Measurements from ENCODE around the gene BIRC6. TPM values are rescaled to one million over a fixed set of nuclear protein-coding genes. Genes with fewer than 3 reads are reported as not detected.

The BIRC6 gene
- polyA plus RNA-seq, 3 donors, result 11.5 to 32.6 (median 12.9) TPM

DNA sequence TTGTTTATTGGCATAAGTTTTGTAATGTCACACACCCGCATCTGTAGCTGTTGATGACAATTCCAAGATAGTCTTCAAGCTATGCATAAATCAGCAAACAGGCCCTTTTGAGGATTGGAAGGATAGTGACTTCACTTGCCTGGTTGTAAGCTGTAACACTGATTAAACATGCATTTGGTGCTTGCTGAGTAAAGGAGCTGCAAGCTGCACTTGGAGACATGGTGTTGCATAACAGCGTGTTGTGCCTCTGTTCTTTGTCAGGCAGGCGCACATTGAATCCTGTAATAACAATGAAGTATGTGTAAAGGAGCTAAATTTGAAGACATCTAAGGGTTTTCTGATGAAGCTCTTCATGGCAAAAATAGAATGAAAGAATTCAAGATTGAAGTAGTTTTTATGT lies 202.3 kb downstream of the BIRC6 start:
- Mint-ChIP-seq H3K4me3 (no peak overlapping the region), H3K27ac (peak overlapping the region in 6 of 7 donors; percentile 55 to 85 (median 81)), H3K36me3 (peaks cover 21 to 30% of the 10 kb centered on the region in 2 donors), H3K4me1 (peaks cover 22% of the 10 kb centered on the region), H3K9me3 (peaks cover 0 to 2% (median 0%) of the 10 kb centered on the region in 7 donors), H3K27me3 (ENCODE audit: low read depth in 3 of 3) (no peaks in the 10 kb centered on the region)
- intact Hi-C loops (cut with micrococcal nuclease), result loop anchor here in 1 of 2 donors (10.0 kb wide), 1 partner anchor 386 kb away; the partner anchor contains the start of gene LTBP1
- Histone ChIP-seq H4K20me1 (ENCODE audit: insufficient read depth, low read length) (peaks cover under 1% of the 10 kb centered on the region), H3K4me1 (ENCODE audit: control insufficient read depth in 1 of 2, insufficient read depth in 2 of 2, low read length in 2 of 2) (peaks cover 24 to 32% of the 10 kb centered on the region in 2 donors), H3K79me2 (ENCODE audit: insufficient read depth, low read length) (no peaks in the 10 kb centered on the region), H3K27ac (ENCODE audit: low read depth in 1 of 2, low read length in 2 of 2) (peak overlapping the region in 1 of 2 donors; percentile 55), H3K9ac (ENCODE audit: insufficient read depth, low read length, poor library complexity, severe bottlenecking) (no peak overlapping the region), H3K27me3 (ENCODE audit: control insufficient read depth in 2 of 2, insufficient read depth in 2 of 2, low read length in 2 of 2) (no peaks in the 10 kb centered on the region), H2AFZ (ENCODE audit: insufficient read depth, low read depth, low read length, poor library complexity, severe bottlenecking) (no peak overlapping the region), H3K4me2 (replicated peaks; ENCODE audit: extremely low read depth, low read length, poor library complexity, severe bottlenecking) (no peak overlapping the region), H3K9me3 (replicated peaks in 1 of 2; ENCODE audit: control insufficient read depth in 1 of 2, insufficient read depth in 1 of 2, low read length in 2 of 2) (no peaks in the 10 kb centered on the region), H3K36me3 (replicated peaks in 1 of 2; ENCODE audit: control insufficient read depth in 1 of 2, insufficient read depth in 2 of 2, low read length in 2 of 2) (peaks cover 11 to 34% of the 10 kb centered on the region in 2 donors), H3K4me3 (replicated peaks in 1 of 3; ENCODE audit: low read depth in 2 of 3, low read length in 3 of 3) (no peak overlapping the region)
- DNase-seq, result peak; percentile 41 to 61 (median 52)
- WGBS (ENCODE audit: insufficient coverage), result 11% methylated on average over 2 of the region's 3 CpGs
- TF ChIP-seq, protein P1, sequence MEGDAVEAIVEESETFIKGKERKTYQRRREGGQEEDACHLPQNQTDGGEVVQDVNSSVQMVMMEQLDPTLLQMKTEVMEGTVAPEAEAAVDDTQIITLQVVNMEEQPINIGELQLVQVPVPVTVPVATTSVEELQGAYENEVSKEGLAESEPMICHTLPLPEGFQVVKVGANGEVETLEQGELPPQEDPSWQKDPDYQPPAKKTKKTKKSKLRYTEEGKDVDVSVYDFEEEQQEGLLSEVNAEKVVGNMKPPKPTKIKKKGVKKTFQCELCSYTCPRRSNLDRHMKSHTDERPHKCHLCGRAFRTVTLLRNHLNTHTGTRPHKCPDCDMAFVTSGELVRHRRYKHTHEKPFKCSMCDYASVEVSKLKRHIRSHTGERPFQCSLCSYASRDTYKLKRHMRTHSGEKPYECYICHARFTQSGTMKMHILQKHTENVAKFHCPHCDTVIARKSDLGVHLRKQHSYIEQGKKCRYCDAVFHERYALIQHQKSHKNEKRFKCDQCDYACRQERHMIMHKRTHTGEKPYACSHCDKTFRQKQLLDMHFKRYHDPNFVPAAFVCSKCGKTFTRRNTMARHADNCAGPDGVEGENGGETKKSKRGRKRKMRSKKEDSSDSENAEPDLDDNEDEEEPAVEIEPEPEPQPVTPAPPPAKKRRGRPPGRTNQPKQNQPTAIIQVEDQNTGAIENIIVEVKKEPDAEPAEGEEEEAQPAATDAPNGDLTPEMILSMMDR (IDR thresholded peaks at IDR 0.05), result no peak

DNA sequence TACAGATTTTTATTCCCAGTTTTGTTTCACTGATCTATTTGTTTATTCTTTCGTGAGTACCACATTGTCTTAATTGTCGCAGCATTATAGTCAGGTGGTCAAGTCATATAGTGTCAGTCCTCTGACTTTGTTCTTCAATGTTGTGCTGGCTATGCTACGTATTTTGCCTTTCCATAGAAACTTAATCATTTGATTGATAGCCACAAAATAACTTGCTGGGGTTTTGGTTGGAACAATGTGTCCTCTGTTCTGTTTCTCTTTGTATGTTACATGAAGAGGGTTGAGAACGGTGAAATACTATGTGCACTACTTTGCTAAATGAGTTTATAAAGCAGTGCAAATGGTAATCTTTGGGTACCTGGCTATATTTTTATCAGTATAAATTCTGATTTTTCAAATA lies 206.1 kb downstream of the BIRC6 start:
- WGBS (ENCODE audit: insufficient coverage), result 100% methylated on average over 2 of the region's 4 CpGs
- H3K4me3 Mint-ChIP-seq, result no peak overlapping the region
- Histone ChIP-seq H3K27ac (ENCODE audit: low read depth in 1 of 2, low read length in 2 of 2) (no peak overlapping the region), H3K36me3 (replicated peaks in 1 of 2; ENCODE audit: control insufficient read depth in 1 of 2, insufficient read depth in 2 of 2, low read length in 2 of 2) (peaks cover 8 to 40% of the 10 kb centered on the region in 2 donors), H4K20me1 (ENCODE audit: insufficient read depth, low read length) (no peaks in the 10 kb centered on the region), H3K4me2 (replicated peaks; ENCODE audit: extremely low read depth, low read length, poor library complexity, severe bottlenecking) (no peak overlapping the region), H3K9me3 (replicated peaks in 1 of 2; ENCODE audit: control insufficient read depth in 1 of 2, insufficient read depth in 1 of 2, low read length in 2 of 2) (peaks cover 8 to 11% of the 10 kb centered on the region in 2 donors), H3K9ac (ENCODE audit: insufficient read depth, low read length, poor library complexity, severe bottlenecking) (no peak overlapping the region), H2AFZ (ENCODE audit: insufficient read depth, low read depth, low read length, poor library complexity, severe bottlenecking) (no peak overlapping the region), H3K79me2 (ENCODE audit: insufficient read depth, low read length) (peaks cover 4% of the 10 kb centered on the region), H3K27me3 (ENCODE audit: control insufficient read depth in 2 of 2, insufficient read depth in 2 of 2, low read length in 2 of 2) (no peaks in the 10 kb centered on the region), H3K4me3 (replicated peaks in 1 of 3; ENCODE audit: low read depth in 2 of 3, low read length in 3 of 3) (no peak overlapping the region), H3K4me1 (ENCODE audit: control insufficient read depth in 1 of 2, insufficient read depth in 2 of 2, low read length in 2 of 2) (peaks cover 24 to 32% of the 10 kb centered on the region in 2 donors)
- TF ChIP-seq, protein P1 (IDR thresholded peaks at IDR 0.05), result no peak
- H3K4me1 Mint-ChIP-seq, result peaks cover 22% of the 10 kb centered on the region
- no peak for DNase-seq
- no peak overlapping the region for H3K27ac Mint-ChIP-seq
- peaks cover 2 to 14% (median 4%) of the 10 kb centered on the region in 7 donors for H3K9me3 Mint-ChIP-seq
- H3K36me3 Mint-ChIP-seq, result peaks cover 25 to 42% of the 10 kb centered on the region in 2 donors
- no peaks in the 10 kb centered on the region for H3K27me3 Mint-ChIP-seq (ENCODE audit: low read depth in 3 of 3)
- intact Hi-C loops (cut with micrococcal nuclease), result no loop called here
